ENCODE measurements around the gene CBARP.

Gene CBARP

GRCh38 chr19:1284293-1284978 is 46.6 kb upstream of the CBARP start:
- H3K4me3 ChIP-seq (ENCODE audit: low read depth, low read length): no peak overlapping the region
- DNase-seq (ENCODE audit: low read depth): no peak
- no peak for TF ChIP-seq CTCF (IDR thresholded peaks at IDR 0.05; ENCODE audit: control insufficient read depth, extremely low read depth, insufficient read depth)

GRCh38 chr19:1283917-1284292 is 46.1 kb upstream of the CBARP start:
- TF ChIP-seq CTCF (IDR thresholded peaks at IDR 0.05; ENCODE audit: control insufficient read depth, extremely low read depth, insufficient read depth): no peak
- no peak for DNase-seq (ENCODE audit: low read depth)

GRCh38 chr19:1283207-1283916 is 45.6 kb upstream of the CBARP start:
- no peak for DNase-seq (ENCODE audit: low read depth)
- no peak for TF ChIP-seq CTCF (IDR thresholded peaks at IDR 0.05; ENCODE audit: control insufficient read depth, extremely low read depth, insufficient read depth)
- H3K4me3 ChIP-seq (ENCODE audit: low read depth, low read length): no peak overlapping the region

More at GRCh38 chr19:1283917-1284292, 46.1 kb upstream of the CBARP start:
- H3K4me3 ChIP-seq (ENCODE audit: low read depth, low read length): no peak overlapping the region

- no peak overlapping the region for H3K4me3 ChIP-seq (ENCODE audit: low read depth, low read length)
- DNase-seq (ENCODE audit: low read depth): no peak
- TF ChIP-seq CTCF (IDR thresholded peaks at IDR 0.05; ENCODE audit: control insufficient read depth, extremely low read depth, insufficient read depth): no peak
Measured at GRCh38 chr19:1282588-1283206, 44.9 kb upstream of the CBARP start.

GRCh38 chr19:1281569-1282287 is 43.9 kb upstream of the CBARP start:
- no peak for DNase-seq (ENCODE audit: low read depth)
- TF ChIP-seq CTCF (IDR thresholded peaks at IDR 0.05; ENCODE audit: control insufficient read depth, extremely low read depth, insufficient read depth): no peak
- H3K4me3 ChIP-seq (ENCODE audit: low read depth, low read length): no peak overlapping the region

- DNase-seq (ENCODE audit: low read depth): no peak
- no peak for TF ChIP-seq CTCF (IDR thresholded peaks at IDR 0.05; ENCODE audit: control insufficient read depth, extremely low read depth, insufficient read depth)
Measured at GRCh38 chr19:1280636-1281568, 43.1 kb upstream of the CBARP start.

More at GRCh38 chr19:1280636-1281568, 43.1 kb upstream of the CBARP start:
- no peak overlapping the region for H3K4me3 ChIP-seq (ENCODE audit: low read depth, low read length)
